H1 (cell line): ENCODE data around the gene LCAT. TPM values are rescaled to one million over a fixed set of nuclear protein-coding genes. Genes with fewer than 3 reads are reported as not detected.

Experiments
- ATF3 ChIP-seq: IDR thresholded peaks from 2 replicates; pipeline ENCODE4 v1.6.1; 2011; ENCODE audit warnings: low read depth, mild to moderate bottlenecking, low read length; ENCODE audit not compliant: insufficient read depth
- TBP ChIP-seq: IDR thresholded peaks from 2 replicates; pipeline ENCODE4 v1.6.1; 2011; ENCODE audit warnings: low read depth, low read length, improper control_type of control experiment
- polyA plus RNA-seq, 7 experiments: library from polyadenylated mRNA; depleted of rRNA in 3 of 7; stranded (reverse) in 5 of 7; unstranded in 2 of 7; fragments of >200 nt in 5 of 7; fragments of 200-250 nt in 2 of 7; gene quantifications; 1 replicate in 5 of 7; 2 replicates in 1 of 7; 4 replicates in 1 of 7; pipeline versions ENCODE4 v1.2.1 to v1.2.3, GENCODE V29; 2011 to 2013; ENCODE audit warnings: missing spikeins in 2 of 7, mixed read lengths in 2 of 7
- total RNA-seq: library from RNA; stranded (reverse); fragmentation: NEBNext Ultra II Directional; extraction: Animal tissue kit (Norgen Biotek cat#: 25700); gene quantifications from 2 replicates; pipeline ENCODE4 v1.2.1, GENCODE V29; 2021

The LCAT gene
- total and polyA plus RNA-seq, 2 of the 8 experiments (the other 6 are each of a cell fraction or from before 2014, with no cell fraction given), result 9.4 to 19.6 TPM

GRCh38 chr16:67928561-67929364 is 15.2 kb downstream of the LCAT start (continued):
- TF ChIP-seq ATF3 (no peak), TBP (peak; percentile 26; the same call in 1 of the 2 replicates)
